ENCODE measurements around the gene SERINC2. TPM values are rescaled to one million over a fixed set of nuclear protein-coding genes. Genes with fewer than 3 reads are reported as not detected.

The SERINC2 gene
- total RNA-seq, 1 donor from 2014 or later: 30.4 TPM

GRCh38 chr1:31370021-31370420, 43.0 kb upstream of the SERINC2 start:
- Histone ChIP-seq H3K27ac (ENCODE audit: low read depth, low read length) (no peak overlapping the region), H3K36me3 (ENCODE audit: insufficient read depth, low read length) (no peaks in the 10 kb centered on the region), H3K9me3 (ENCODE audit: insufficient read depth, low read depth, low read length) (no peaks in the 10 kb centered on the region), H3K4me3 (ENCODE audit: insufficient read depth, low read depth, low read length) (no peak overlapping the region), H3K27me3 (ENCODE audit: insufficient read depth, low read length) (no peaks in the 10 kb centered on the region), H2AFZ (ENCODE audit: low read depth, low read length) (no peak overlapping the region), H3K4me2 (ENCODE audit: low read length) (no peak overlapping the region), H3K4me1 (ENCODE audit: insufficient read depth, low read length) (peaks cover 14% of the 10 kb centered on the region), H3K9ac (ENCODE audit: low read length) (no peak overlapping the region), H4K20me1 (ENCODE audit: insufficient read depth, low read length) (no peaks in the 10 kb centered on the region), H3K79me2 (ENCODE audit: insufficient read depth, low read length) (no peaks in the 10 kb centered on the region)
- Mint-ChIP-seq H3K27me3 (ENCODE audit: low read depth, unreplicated experiment) (no peaks in the 10 kb centered on the region), H3K9me3 (ENCODE audit: unreplicated experiment) (no peaks in the 10 kb centered on the region), H3K36me3 (ENCODE audit: low read depth, unreplicated experiment) (peaks cover 15% of the 10 kb centered on the region), H3K27ac (ENCODE audit: unreplicated experiment) (no peak overlapping the region), H3K4me1 (ENCODE audit: low read depth, unreplicated experiment) (peaks cover 25% of the 10 kb centered on the region), H3K4me3 (ENCODE audit: unreplicated experiment) (no peak overlapping the region)
- FAIRE-seq (no peak), DNase-seq (ENCODE audit: low read depth) (no peak)
- no peak for TF ChIP-seq EZH2 (IDR thresholded peaks at IDR 0.05; ENCODE audit: insufficient read depth, low read length)
- no peak for TF ChIP-seq CTCF (IDR thresholded peaks at IDR 0.05; ENCODE audit: insufficient read depth, low read depth, low read length)

GRCh38 chr1:31370565-31370964, 42.4 kb upstream of the SERINC2 start:
- H3K4me3 Mint-ChIP-seq (ENCODE audit: unreplicated experiment): no peak overlapping the region
- Histone ChIP-seq H3K27me3 (ENCODE audit: insufficient read depth, low read length) (no peaks in the 10 kb centered on the region), H3K4me1 (ENCODE audit: insufficient read depth, low read length) (peaks cover 14% of the 10 kb centered on the region), H2AFZ (ENCODE audit: low read depth, low read length) (no peak overlapping the region), H3K4me2 (ENCODE audit: low read length) (no peak overlapping the region), H4K20me1 (ENCODE audit: insufficient read depth, low read length) (no peaks in the 10 kb centered on the region), H3K9ac (ENCODE audit: low read length) (no peak overlapping the region), H3K79me2 (ENCODE audit: insufficient read depth, low read length) (no peaks in the 10 kb centered on the region), H3K27ac (ENCODE audit: low read depth, low read length) (no peak overlapping the region), H3K9me3 (ENCODE audit: insufficient read depth, low read depth, low read length) (no peaks in the 10 kb centered on the region), H3K4me3 (ENCODE audit: insufficient read depth, low read depth, low read length) (no peak overlapping the region), H3K36me3 (ENCODE audit: insufficient read depth, low read length) (no peaks in the 10 kb centered on the region)
- no peak for TF ChIP-seq EZH2 (IDR thresholded peaks at IDR 0.05; ENCODE audit: insufficient read depth, low read length)
- TF ChIP-seq CTCF (IDR thresholded peaks at IDR 0.05; ENCODE audit: insufficient read depth, low read depth, low read length): no peak
- H3K27ac Mint-ChIP-seq (ENCODE audit: unreplicated experiment): no peak overlapping the region
- H3K27me3 Mint-ChIP-seq (ENCODE audit: low read depth, unreplicated experiment): no peaks in the 10 kb centered on the region
- FAIRE-seq: no peak
- no peak for DNase-seq (ENCODE audit: low read depth)
- peaks cover 23% of the 10 kb centered on the region for H3K4me1 Mint-ChIP-seq (ENCODE audit: low read depth, unreplicated experiment)
- peaks cover 14% of the 10 kb centered on the region for H3K36me3 Mint-ChIP-seq (ENCODE audit: low read depth, unreplicated experiment)
- no peaks in the 10 kb centered on the region for H3K9me3 Mint-ChIP-seq (ENCODE audit: unreplicated experiment)

GRCh38 chr1:31371121-31371959, 41.7 kb upstream of the SERINC2 start:
- H3K4me2 ChIP-seq (ENCODE audit: low read length): no peak overlapping the region
- no peak overlapping the region for H3K4me3 ChIP-seq (ENCODE audit: insufficient read depth, low read depth, low read length)
- H3K4me1 ChIP-seq (ENCODE audit: insufficient read depth, low read length): peaks cover 16% of the 10 kb centered on the region
- no peaks in the 10 kb centered on the region for H3K27me3 ChIP-seq (ENCODE audit: insufficient read depth, low read length)
- H3K4me3 Mint-ChIP-seq (ENCODE audit: unreplicated experiment): no peak overlapping the region
- FAIRE-seq (no peak), DNase-seq (ENCODE audit: low read depth) (no peak)
- peaks cover 12% of the 10 kb centered on the region for H3K36me3 Mint-ChIP-seq (ENCODE audit: low read depth, unreplicated experiment)
- peaks cover 23% of the 10 kb centered on the region for H3K4me1 Mint-ChIP-seq (ENCODE audit: low read depth, unreplicated experiment)
- no peaks in the 10 kb centered on the region for H3K9me3 ChIP-seq (ENCODE audit: insufficient read depth, low read depth, low read length)
- no peak overlapping the region for H3K27ac Mint-ChIP-seq (ENCODE audit: unreplicated experiment)
- no peak overlapping the region for H2AFZ ChIP-seq (ENCODE audit: low read depth, low read length)
- H3K79me2 ChIP-seq (ENCODE audit: insufficient read depth, low read length): no peaks in the 10 kb centered on the region
- no peak overlapping the region for H3K9ac ChIP-seq (ENCODE audit: low read length)
- no peaks in the 10 kb centered on the region for H3K9me3 Mint-ChIP-seq (ENCODE audit: unreplicated experiment)
- H3K27ac ChIP-seq (ENCODE audit: low read depth, low read length): no peak overlapping the region
- TF ChIP-seq CTCF (IDR thresholded peaks at IDR 0.05; ENCODE audit: insufficient read depth, low read depth, low read length) (no peak), EZH2 (IDR thresholded peaks at IDR 0.05; ENCODE audit: insufficient read depth, low read length) (no peak)
- no peaks in the 10 kb centered on the region for H3K36me3 ChIP-seq (ENCODE audit: insufficient read depth, low read length)
- H3K27me3 Mint-ChIP-seq (ENCODE audit: low read depth, unreplicated experiment): no peaks in the 10 kb centered on the region
- H4K20me1 ChIP-seq (ENCODE audit: insufficient read depth, low read length): no peaks in the 10 kb centered on the region

Data from astrocyte (in vitro differentiated cells and primary cell).